HCT116 (cell line): ENCODE data around the gene BCAR1. TPM values are rescaled to one million over a fixed set of nuclear protein-coding genes. Genes with fewer than 3 reads are reported as not detected.

Experiments
- ATAC-seq: fragments of 200-7000 bp; cut with Tn5 transposase; 2 replicates; pipeline ENCODE4 v1.9.1; 2020; ENCODE audit warnings: mild to moderate bottlenecking, moderate library complexity
- BruUV-seq: library from RNA; stranded (reverse); fragments of 400-500 nt; replicated peaks from 2 replicates; lab custom pipeline; 2021; lab: Mats Ljungman, UMichigan
- CTCF ChIA-PET: fragments of 300-600 bp; sonication (Branson Sonifier 250); formaldehyde crosslinking; loops from one replicate; lab custom pipeline; 2021; ENCODE audit warnings: antibody characterized with exemption; lab: Charles Lee
- POLR2A ChIA-PET: fragments of 300-600, 350-600 bp; sonication (Branson Sonifier 250); formaldehyde crosslinking; loops from one replicate; lab custom pipeline; 2021; ENCODE audit warnings: antibody characterized with exemption; lab: Charles Lee
- RAD21 ChIA-PET, 2 experiments: fragments of 300-600 bp; sonication (Branson Sonifier 250); formaldehyde crosslinking; loops; one replicate each; lab custom pipeline; 2023; ENCODE audit warnings: low total read pairs in 2 of 2; ENCODE audit not compliant: uncharacterized antibody in 2 of 2, unreplicated experiment in 2 of 2, low non-redundant PET in 1 of 2; lab: Charles Lee
- DNase-seq: peaks from one replicate; pipeline ENCODE4 v3.0.0-alpha.2; 2010; ENCODE audit warnings: low read depth, low spot score
- H2AFZ ChIP-seq: fragments of 200-600 bp; shearing (Covaris generic), sonication (generic); 2 replicates; pipeline ENCODE4 v1.6.1; 2017; ENCODE audit warnings: low read depth, mixed run types, mixed read lengths, antibody characterized with exemption, low read length; ENCODE audit not compliant: poor library complexity, severe bottlenecking
- H3K27ac ChIP-seq: 2 replicates; pipeline ENCODE4 v1.5.1; 2012; ENCODE audit warnings: low read depth, low read length
- H3K27me3 ChIP-seq: fragments of 200-600 bp; sonication (generic); 2 replicates; pipeline ENCODE4 v1.6.1; 2016; ENCODE audit warnings: mixed run types, low read length, mixed read lengths; ENCODE audit not compliant: insufficient read depth
- H3K36me3 ChIP-seq, 2 experiments: fragments of 200-500 bp in 1 of 2; fragments of 200-600 bp in 1 of 2; sonication (Bioruptor generic) in 1 of 2; sonication (generic) in 1 of 2; 2 replicates each; pipeline versions ENCODE4 v1.5.1 to v1.6.1; 2014 to 2016; ENCODE audit warnings: low read length in 2 of 2, inconsistent platforms in 1 of 2, mixed read lengths in 1 of 2, mixed run types in 1 of 2; ENCODE audit not compliant: insufficient read depth in 2 of 2, control insufficient read depth in 1 of 2
- H3K4me1 ChIP-seq, 2 experiments: fragments of 200-600 bp in 1 of 2; sonication (generic) in 1 of 2; 2 replicates each; pipeline versions ENCODE4 v1.5.1 to v1.6.1; 2012 to 2017; ENCODE audit warnings: low read length in 2 of 2, inconsistent platforms in 1 of 2, mild to moderate bottlenecking in 1 of 2, mixed read lengths in 1 of 2, mixed run types in 1 of 2, moderate library complexity in 1 of 2; ENCODE audit not compliant: insufficient read depth in 2 of 2, control insufficient read depth in 1 of 2
- H3K4me2 ChIP-seq: fragments of 200-600 bp; sonication (generic); 2 replicates; pipeline ENCODE4 v1.6.1; 2017; ENCODE audit warnings: mixed run types, low read length, mixed read lengths
- H3K4me3 ChIP-seq, 2 experiments: fragments of 200-600 bp in 1 of 2; sonication (generic) in 1 of 2; replicated peaks in 1 of 2; 2 replicates each; pipeline ENCODE4 v1.5.1; 2011 to 2016; ENCODE audit warnings: low read length in 2 of 2, control low read depth in 1 of 2, low read depth in 1 of 2, mild to moderate bottlenecking in 1 of 2, mixed read lengths in 1 of 2, mixed run types in 1 of 2
- H3K79me2 ChIP-seq: fragments of 200-600 bp; sonication (generic); 2 replicates; pipeline ENCODE4 v1.6.1; 2017; ENCODE audit warnings: mild to moderate bottlenecking, mixed run types, low read length, moderate library complexity, mixed read lengths; ENCODE audit not compliant: insufficient read depth
- H3K9ac ChIP-seq: fragments of 200-600 bp; sonication (generic); 2 replicates; pipeline ENCODE4 v1.6.1; 2016; ENCODE audit warnings: low read length, mixed read lengths
- H3K9me2 ChIP-seq: fragments of 200-600 bp; sonication (generic), shearing (Covaris generic); 2 replicates; pipeline ENCODE4 v1.6.1; 2017; ENCODE audit warnings: mixed run types, mild to moderate bottlenecking, moderate library complexity; ENCODE audit not compliant: insufficient read depth
- H3K9me3 ChIP-seq, 2 experiments: fragments of 200-500 bp in 1 of 2; fragments of 200-600 bp in 1 of 2; sonication (Bioruptor generic) in 1 of 2; sonication (generic) in 1 of 2; 2 replicates each; pipeline ENCODE4 v1.6.1; 2014 to 2017; ENCODE audit warnings: low read length in 2 of 2, mixed read lengths in 2 of 2, inconsistent platforms in 1 of 2, low read depth in 1 of 2, mild to moderate bottlenecking in 1 of 2, mixed run types in 1 of 2, moderate library complexity in 1 of 2; ENCODE audit not compliant: control insufficient read depth in 1 of 2, insufficient read depth in 1 of 2
- H4K20me1 ChIP-seq: fragments of 200-600 bp; sonication (generic), shearing (Covaris generic); 2 replicates; pipeline ENCODE4 v1.6.1; 2017; ENCODE audit warnings: mixed run types, mild to moderate bottlenecking, moderate library complexity; ENCODE audit not compliant: insufficient read depth
- ELF1 ChIP-seq: IDR thresholded peaks from 2 replicates; pipeline ENCODE4 v1.6.1; 2012; ENCODE audit warnings: low read depth, borderline replicate concordance
- FOSL1 ChIP-seq: IDR thresholded peaks from 2 replicates; pipeline ENCODE4 v1.6.1; 2012; ENCODE audit warnings: low read depth
- RAD21 ChIP-seq: IDR thresholded peaks from 2 replicates; pipeline ENCODE4 v1.6.1; 2012; ENCODE audit warnings: low read depth, mild to moderate bottlenecking
- SIN3A ChIP-seq: IDR thresholded peaks from 2 replicates; pipeline ENCODE4 v1.6.1; 2012; ENCODE audit warnings: low read depth
- ZFX ChIP-seq: fragments of 450-650 bp; IDR thresholded peaks from 2 replicates; pipeline ENCODE4 v1.6.1; 2017
- ZNF274 ChIP-seq: fragments of 200-500 bp; sonication (Bioruptor generic); IDR thresholded peaks from 2 replicates; pipeline ENCODE4 v1.6.1; 2014; ENCODE audit warnings: mild to moderate bottlenecking, low read depth, low read length, inconsistent platforms
- intact Hi-C: fragments of 100-400 bp; cut with micrococcal nuclease; formaldehyde crosslinking; loops from 2 replicates; pipeline ENCODE4 v1.10.0; 2022
- total RNA-seq: library from RNA; stranded (reverse); gene quantifications from one replicate; pipeline ENCODE4 v1.2.1, GENCODE V29; 2021; ENCODE audit not compliant: unreplicated experiment
- TF ChIP-seq, protein P1 (sequence below), 3 experiments: fragments of 200-600 bp in 1 of 3; sonication (generic) in 1 of 3; IDR thresholded peaks in 2 of 3; conservative IDR thresholded peaks in 1 of 3; 2 replicates each; pipeline ENCODE4 v1.5.1; 2012 to 2017; ENCODE audit warnings: low read depth in 2 of 3, low read length in 2 of 3, antibody characterized with exemption in 1 of 3, borderline replicate concordance in 1 of 3, control low read depth in 1 of 3, mild to moderate bottlenecking in 1 of 3, mixed read lengths in 1 of 3, mixed run types in 1 of 3, moderate library complexity in 1 of 3; ENCODE audit not compliant: insufficient read depth in 1 of 3

BCAR1 gene
- total RNA-seq, 1 experiment from 2014 or later: 49.6 TPM

DNA sequence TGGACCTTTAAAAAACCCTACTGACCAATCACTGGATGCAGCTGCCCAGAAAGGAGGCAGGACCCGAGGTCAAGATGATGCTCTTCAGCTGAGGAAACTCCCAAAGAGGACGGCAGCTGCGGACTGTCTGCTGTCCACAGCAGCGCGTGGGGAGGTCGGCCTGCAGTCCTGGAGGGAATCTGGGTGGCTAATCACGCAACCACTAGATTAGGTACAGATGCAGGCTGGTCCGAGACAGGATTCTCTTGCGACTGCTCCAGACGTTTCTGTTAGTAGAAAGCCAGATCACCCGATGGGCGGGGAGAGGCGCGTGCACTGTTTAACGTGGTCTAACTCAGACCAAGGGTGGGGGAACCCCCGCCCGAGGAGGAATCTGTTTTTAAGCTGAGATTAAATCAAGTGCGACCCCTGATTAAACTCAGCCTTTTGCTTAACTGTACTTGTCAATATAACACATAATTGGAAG lies 53.3 kb downstream of the BCAR1 start:
- no TSS peak for BruUV-seq
- H4K20me1 ChIP-seq: no peaks in the 10 kb centered on the region
- H3K27me3 ChIP-seq: no peaks in the 10 kb centered on the region; the same call in 1 of the 2 replicates
- H3K9me2 ChIP-seq: no peaks in the 10 kb centered on the region
- DNase-seq: no peak
- H3K4me3 ChIP-seq: no peak overlapping the region
- no peak for TF ChIP-seq FOSL1
- TF ChIP-seq, protein P1, sequence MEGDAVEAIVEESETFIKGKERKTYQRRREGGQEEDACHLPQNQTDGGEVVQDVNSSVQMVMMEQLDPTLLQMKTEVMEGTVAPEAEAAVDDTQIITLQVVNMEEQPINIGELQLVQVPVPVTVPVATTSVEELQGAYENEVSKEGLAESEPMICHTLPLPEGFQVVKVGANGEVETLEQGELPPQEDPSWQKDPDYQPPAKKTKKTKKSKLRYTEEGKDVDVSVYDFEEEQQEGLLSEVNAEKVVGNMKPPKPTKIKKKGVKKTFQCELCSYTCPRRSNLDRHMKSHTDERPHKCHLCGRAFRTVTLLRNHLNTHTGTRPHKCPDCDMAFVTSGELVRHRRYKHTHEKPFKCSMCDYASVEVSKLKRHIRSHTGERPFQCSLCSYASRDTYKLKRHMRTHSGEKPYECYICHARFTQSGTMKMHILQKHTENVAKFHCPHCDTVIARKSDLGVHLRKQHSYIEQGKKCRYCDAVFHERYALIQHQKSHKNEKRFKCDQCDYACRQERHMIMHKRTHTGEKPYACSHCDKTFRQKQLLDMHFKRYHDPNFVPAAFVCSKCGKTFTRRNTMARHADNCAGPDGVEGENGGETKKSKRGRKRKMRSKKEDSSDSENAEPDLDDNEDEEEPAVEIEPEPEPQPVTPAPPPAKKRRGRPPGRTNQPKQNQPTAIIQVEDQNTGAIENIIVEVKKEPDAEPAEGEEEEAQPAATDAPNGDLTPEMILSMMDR (IDR thresholded peaks at IDR 0.05 in 2 of 3, conservative IDR thresholded peaks at IDR 0.05 in 1 of 3; ENCODE audit: borderline replicate concordance in 1 of 3, insufficient read depth in 1 of 3, low read depth in 2 of 3, low read length in 2 of 3): no peak
- no peak for TF ChIP-seq ZFX
- TF ChIP-seq SIN3A: no peak
- TF ChIP-seq ELF1: no peak
- H3K27ac ChIP-seq: no peak overlapping the region
- H3K79me2 ChIP-seq: no peaks in the 10 kb centered on the region
- H2AFZ ChIP-seq: no peak overlapping the region
- H3K4me2 ChIP-seq: no peak overlapping the region
- intact Hi-C loops: loop anchor here (5.0 kb wide), 1 partner anchor 424 kb away; the partner anchor contains the start of gene ADAT1
- CTCF ChIA-PET: interaction anchor here (0.7 to 2.5 kb wide), 5 partner anchors 189 to 319 kb away, joined by 3 to 15 read pairs (median 3); no protein-coding TSS in a partner anchor
- no peaks in the 10 kb centered on the region for H3K9me3 ChIP-seq
- ATAC-seq: no peak
- H3K36me3 ChIP-seq: no peaks in the 10 kb centered on the region
- RAD21 ChIA-PET: no interaction called here
- POLR2A ChIA-PET: no interaction called here
- no peak overlapping the region for H3K9ac ChIP-seq
- H3K4me1 ChIP-seq: peaks cover 0 to 4% of the 10 kb centered on the region in 2 experiments; a peak in 1 of 4 replicates

DNA sequence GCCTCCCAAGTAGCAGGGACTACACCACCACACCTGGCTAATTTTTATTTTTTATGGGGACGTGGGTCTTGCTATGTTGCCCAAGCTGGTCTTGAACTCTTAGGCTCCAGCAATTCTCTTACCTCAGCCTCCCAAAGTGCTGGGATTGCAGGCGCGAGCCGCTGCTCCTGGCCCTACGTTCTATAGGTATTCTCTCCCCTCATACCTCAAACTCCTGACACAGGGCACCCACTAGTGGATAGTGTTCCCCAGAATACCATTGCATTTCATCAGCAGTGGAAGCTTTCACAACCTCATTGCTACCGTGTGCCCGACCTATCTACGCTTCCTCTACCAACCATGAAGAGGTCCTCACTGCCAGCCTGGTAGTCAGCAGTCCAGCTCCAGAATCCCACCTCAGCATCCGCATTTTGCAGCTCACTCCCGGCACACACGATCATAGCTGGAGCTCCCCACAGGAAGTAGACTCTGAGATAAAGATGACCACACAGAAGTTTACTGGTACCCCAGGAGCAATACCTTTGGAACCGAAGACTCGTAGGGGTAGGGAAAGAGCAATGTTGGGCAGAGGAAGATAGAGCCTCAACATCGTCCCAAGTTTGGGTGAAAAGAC lies 53.8 kb downstream of the BCAR1 start:
- ATAC-seq: no peak
- RAD21 ChIA-PET: interaction anchor here in 1 of 2 experiments (0.6 kb wide), 1 partner anchor 215 kb away, joined by 3 read pairs; no protein-coding TSS in a partner anchor

More for the DNA sequence above, 53.8 kb downstream of the BCAR1 start:
- BruUV-seq: no TSS peak
- Histone ChIP-seq H3K79me2 (no peaks in the 10 kb centered on the region), H3K4me1 (peaks cover 0 to 4% of the 10 kb centered on the region in 2 experiments; a peak in 1 of 4 replicates), H3K9me3 (no peaks in the 10 kb centered on the region), H3K4me3 (no peak overlapping the region), H4K20me1 (no peaks in the 10 kb centered on the region), H3K9me2 (no peaks in the 10 kb centered on the region), H3K9ac (no peak overlapping the region), H2AFZ (no peak overlapping the region), H3K4me2 (no peak overlapping the region), H3K27me3 (no peaks in the 10 kb centered on the region; the same call in 1 of the 2 replicates), H3K36me3 (no peaks in the 10 kb centered on the region), H3K27ac (no peak overlapping the region)
- no peak for TF ChIP-seq ZNF274
- TF ChIP-seq ZFX: no peak
- peak; percentile 35; the same call in 1 of the 2 replicates for TF ChIP-seq RAD21
- no peak for DNase-seq
- intact Hi-C loops: loop anchor here (5.0 kb wide), 1 partner anchor 425 kb away; the partner anchor contains the start of gene ADAT1
- POLR2A ChIA-PET: no interaction called here
- CTCF ChIA-PET: interaction anchor here (1.5 kb wide), 1 partner anchor 320 kb away, joined by 6 read pairs; no protein-coding TSS in a partner anchor
